Gastrocnemius medialis (tissue), 4 donors: ENCODE data around the gene AGPS. TPM values are rescaled to one million over a fixed set of nuclear protein-coding genes. Genes with fewer than 3 reads are reported as not detected.

Experiments used
- ATAC-seq, 2 donors: fragments of 150-250 bp; one replicate each; pipeline ENCODE4 v1.9.1; 2016
- DNase-seq, 2 donors: peaks; one replicate each; pipeline ENCODE4 v3.0.0-alpha.2; 2019
- H3K27ac ChIP-seq, 4 donors: fragments of 200-600 bp; sonication (generic); 1 replicate in 1 of 4; 2 replicates in 3 of 4; pipeline ENCODE4 v1.5.1; 2016 to 2018; ENCODE audit warnings: mild to moderate bottlenecking in 2 of 4, moderate library complexity in 1 of 4
- H3K27me3 ChIP-seq, 3 donors: fragments of 200-600 bp; sonication (generic) in 2 of 3; 1 replicate in 1 of 3; 2 replicates in 2 of 3; pipeline versions ENCODE4 v1.5.1 to v1.6.0; 2016 to 2019; ENCODE audit warnings: mild to moderate bottlenecking in 1 of 3, moderate library complexity in 1 of 3
- H3K36me3 ChIP-seq, 2 donors: fragments of 200-600 bp; sonication (generic) in 1 of 2; one replicate each; pipeline ENCODE4 v1.5.1; 2017 to 2018
- H3K4me1 ChIP-seq, 2 donors: fragments of 200-600 bp; sonication (generic) in 1 of 2; one replicate each; pipeline ENCODE4 v1.5.1; 2016 to 2017; ENCODE audit warnings: mild to moderate bottlenecking in 2 of 2
- H3K4me3 ChIP-seq, 4 donors: fragments of 200-600 bp; sonication (generic) in 3 of 4; 1 replicate in 1 of 4; 2 replicates in 3 of 4; pipeline ENCODE4 v1.5.1; 2016 to 2019; ENCODE audit warnings: mild to moderate bottlenecking in 2 of 4
- H3K9me3 ChIP-seq, 3 donors: fragments of 200-600 bp; sonication (generic) in 2 of 3; 1 replicate in 1 of 3; 2 replicates in 2 of 3; pipeline ENCODE4 v1.5.1; 2016 to 2019
- POLR2A ChIP-seq, 2 donors: fragments of 450-650 bp; IDR thresholded peaks; one replicate each; pipeline ENCODE4 v1.6.1; 2017; ENCODE audit warnings: antibody characterized with exemption in 2 of 2, mild to moderate bottlenecking in 2 of 2, moderate library complexity in 2 of 2
- in situ Hi-C, 4 donors: fragments of 200-750 bp; cut with MboI; loops; one replicate each; pipeline versions ENCODE4 v1.15.0 to v1.8.0; 2017; ENCODE audit warnings: low sequenced_read_pairs in 4 of 4
- intact Hi-C: fragments of 100-400 bp; cut with DNase I; formaldehyde crosslinking; loops from one replicate; pipeline ENCODE4 v1.15.1; 2023; ENCODE audit warnings: low total_unique reads
- total RNA-seq, 4 donors: library from RNA; depleted of rRNA; stranded (reverse); fragments of >200 nt; gene quantifications; one replicate each; pipeline versions ENCODE4 v1.1.0 to v1.2.3, GENCODE V29; 2016
- TF ChIP-seq, protein P1 (sequence below), 5 experiments: fragments of 450-650 bp in 3 of 5; fragments of 200-600 bp in 2 of 5; sonication (generic) in 2 of 5; IDR thresholded peaks in 4 of 5; conservative IDR thresholded peaks in 1 of 5; 1 replicate in 4 of 5; 2 replicates in 1 of 5; pipeline ENCODE4 v1.5.1; 2016 to 2019; ENCODE audit warnings: antibody characterized with exemption in 5 of 5, mild to moderate bottlenecking in 3 of 5, moderate library complexity in 3 of 5

The AGPS gene
- total RNA-seq, 4 donors from 2014 or later: 23.1 to 30.9 (median 26.2) TPM

- intact Hi-C loops: loop anchor here (10.0 kb wide), 2 partner anchors 133 to 357 kb away; partner anchors contain the start of gene NFE2L2
Measured at GRCh38 chr2:177397481-177398289, 5.1 kb downstream of the AGPS start.

DNA sequence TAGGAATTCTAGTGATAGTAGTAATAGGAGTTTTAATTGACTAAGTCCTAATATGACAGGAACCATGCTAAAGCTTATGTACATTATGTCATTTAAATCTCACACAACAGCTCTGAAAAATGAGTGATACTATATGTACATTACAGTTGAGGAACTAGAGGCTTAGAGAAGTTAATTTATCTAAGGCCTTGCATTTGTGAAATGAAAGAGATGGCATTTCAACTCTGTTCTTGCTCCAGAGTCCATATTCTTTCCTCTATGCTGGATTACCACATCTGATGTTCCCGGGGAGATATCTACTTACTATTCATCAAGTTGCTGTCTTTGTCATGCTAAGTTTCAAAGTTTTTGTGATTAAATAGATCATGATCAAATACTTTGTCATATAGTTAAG lies 5.7 kb downstream of the AGPS start:
- H3K4me1 ChIP-seq: peaks cover 39 to 60% of the 10 kb centered on the region in 2 donors
- peak overlapping the region; percentile 24 to 45 (median 27) for H3K27ac ChIP-seq
- intact Hi-C loops: loop anchor here (10.0 kb wide), 2 partner anchors 133 to 357 kb away; partner anchors contain the start of gene NFE2L2

More at GRCh38 chr2:177397481-177398289, 5.1 kb downstream of the AGPS start:
- Histone ChIP-seq H3K36me3 (no peaks in the 10 kb centered on the region), H3K4me1 (peaks cover 43 to 62% of the 10 kb centered on the region in 2 donors), H3K9me3 (no peaks in the 10 kb centered on the region), H3K4me3 (no peak overlapping the region), H3K27ac (peak overlapping the region; percentile 24 to 45 (median 32)), H3K27me3 (no peaks in the 10 kb centered on the region)
- no peak for TF ChIP-seq POLR2A (IDR thresholded peaks at IDR 0.05)
- TF ChIP-seq, protein P1, sequence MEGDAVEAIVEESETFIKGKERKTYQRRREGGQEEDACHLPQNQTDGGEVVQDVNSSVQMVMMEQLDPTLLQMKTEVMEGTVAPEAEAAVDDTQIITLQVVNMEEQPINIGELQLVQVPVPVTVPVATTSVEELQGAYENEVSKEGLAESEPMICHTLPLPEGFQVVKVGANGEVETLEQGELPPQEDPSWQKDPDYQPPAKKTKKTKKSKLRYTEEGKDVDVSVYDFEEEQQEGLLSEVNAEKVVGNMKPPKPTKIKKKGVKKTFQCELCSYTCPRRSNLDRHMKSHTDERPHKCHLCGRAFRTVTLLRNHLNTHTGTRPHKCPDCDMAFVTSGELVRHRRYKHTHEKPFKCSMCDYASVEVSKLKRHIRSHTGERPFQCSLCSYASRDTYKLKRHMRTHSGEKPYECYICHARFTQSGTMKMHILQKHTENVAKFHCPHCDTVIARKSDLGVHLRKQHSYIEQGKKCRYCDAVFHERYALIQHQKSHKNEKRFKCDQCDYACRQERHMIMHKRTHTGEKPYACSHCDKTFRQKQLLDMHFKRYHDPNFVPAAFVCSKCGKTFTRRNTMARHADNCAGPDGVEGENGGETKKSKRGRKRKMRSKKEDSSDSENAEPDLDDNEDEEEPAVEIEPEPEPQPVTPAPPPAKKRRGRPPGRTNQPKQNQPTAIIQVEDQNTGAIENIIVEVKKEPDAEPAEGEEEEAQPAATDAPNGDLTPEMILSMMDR (IDR thresholded peaks at IDR 0.05 in 4 of 5, conservative IDR thresholded peaks at IDR 0.05 in 1 of 5): no peak
- in situ Hi-C loops: no loop called here
- DNase-seq (no peak), ATAC-seq (peak in 1 of 2 donors; percentile 27)

DNA sequence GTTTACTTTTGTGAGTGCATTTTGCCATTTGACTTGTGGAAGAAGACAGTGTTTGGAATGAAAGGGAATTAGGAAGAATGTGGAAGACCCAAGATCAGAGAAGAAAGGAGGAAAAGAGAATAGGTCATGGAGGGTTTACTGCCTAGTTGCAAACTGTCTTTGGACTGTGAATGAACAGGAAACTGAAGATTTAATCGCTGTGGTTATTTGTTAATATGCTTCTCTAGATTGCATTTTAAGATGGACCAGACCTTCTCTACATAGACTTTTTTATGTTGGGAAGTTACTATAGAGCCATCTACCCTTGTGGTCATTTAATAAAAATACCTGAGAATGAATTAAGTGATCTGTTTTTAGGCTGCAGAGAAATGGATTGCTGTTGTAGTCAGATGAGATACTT lies 6.2 kb downstream of the AGPS start:
- in situ Hi-C loops: no loop called here
- TF ChIP-seq, protein P1 (IDR thresholded peaks at IDR 0.05 in 4 of 5, conservative IDR thresholded peaks at IDR 0.05 in 1 of 5): no peak
- no peak for TF ChIP-seq POLR2A (IDR thresholded peaks at IDR 0.05)
- Histone ChIP-seq H3K27me3 (no peaks in the 10 kb centered on the region), H3K27ac (peak overlapping the region in 2 of 4 donors; percentile 4 to 29), H3K9me3 (no peaks in the 10 kb centered on the region), H3K4me3 (no peak overlapping the region), H3K36me3 (no peaks in the 10 kb centered on the region), H3K4me1 (peaks cover 34 to 55% of the 10 kb centered on the region in 2 donors)
- DNase-seq (no peak), ATAC-seq (no peak)
- intact Hi-C loops: loop anchor here (10.0 kb wide), 2 partner anchors 134 to 356 kb away; partner anchors contain the start of gene NFE2L2

More for the DNA sequence above, 5.7 kb downstream of the AGPS start:
- Histone ChIP-seq H3K36me3 (no peaks in the 10 kb centered on the region), H3K27me3 (no peaks in the 10 kb centered on the region), H3K9me3 (no peaks in the 10 kb centered on the region), H3K4me3 (no peak overlapping the region)
- no peak for TF ChIP-seq POLR2A (IDR thresholded peaks at IDR 0.05)
- TF ChIP-seq, protein P1 (IDR thresholded peaks at IDR 0.05 in 4 of 5, conservative IDR thresholded peaks at IDR 0.05 in 1 of 5): no peak
- in situ Hi-C loops: no loop called here
- no peak for DNase-seq
- peak in 1 of 2 donors; percentile 52 for ATAC-seq

- Histone ChIP-seq H3K4me1 (peaks cover 33 to 57% of the 10 kb centered on the region in 2 donors), H3K4me3 (no peak overlapping the region), H3K27me3 (no peaks in the 10 kb centered on the region), H3K36me3 (no peaks in the 10 kb centered on the region), H3K9me3 (no peaks in the 10 kb centered on the region), H3K27ac (peak overlapping the region in 1 of 4 donors; percentile 51)
- in situ Hi-C loops (no loop called here), intact Hi-C loops (loop anchor here (10.0 kb wide), 2 partner anchors 135 to 355 kb away; partner anchors contain the start of gene NFE2L2)
- no peak for ATAC-seq
- no peak for DNase-seq
- no peak for TF ChIP-seq POLR2A (IDR thresholded peaks at IDR 0.05)
- TF ChIP-seq, protein P1 (IDR thresholded peaks at IDR 0.05 in 4 of 5, conservative IDR thresholded peaks at IDR 0.05 in 1 of 5): no peak
Measured at GRCh38 chr2:177399376-177399775, 6.8 kb downstream of the AGPS start.
